HCT116 (cell line): Measurements from ENCODE around the gene LRRC32. TPM values are rescaled to one million over a fixed set of nuclear protein-coding genes. Genes with fewer than 3 reads are reported as not detected.

ENCODE experiments used
- ATAC-seq: fragments of 200-7000 bp; cut with Tn5 transposase; 2 replicates; pipeline ENCODE4 v1.9.1; 2020; ENCODE audit warnings: mild to moderate bottlenecking, moderate library complexity
- BruUV-seq: library from RNA; stranded (reverse); fragments of 400-500 nt; replicated peaks from 2 replicates; lab custom pipeline; 2021; lab: Mats Ljungman, UMichigan
- CTCF ChIA-PET: fragments of 300-600 bp; sonication (Branson Sonifier 250); formaldehyde crosslinking; loops from one replicate; lab custom pipeline; 2021; ENCODE audit warnings: antibody characterized with exemption; lab: Charles Lee
- POLR2A ChIA-PET: fragments of 300-600, 350-600 bp; sonication (Branson Sonifier 250); formaldehyde crosslinking; loops from one replicate; lab custom pipeline; 2021; ENCODE audit warnings: antibody characterized with exemption; lab: Charles Lee
- RAD21 ChIA-PET, 2 experiments: fragments of 300-600 bp; sonication (Branson Sonifier 250); formaldehyde crosslinking; loops; one replicate each; lab custom pipeline; 2023; ENCODE audit warnings: low total read pairs in 2 of 2; ENCODE audit not compliant: uncharacterized antibody in 2 of 2, unreplicated experiment in 2 of 2, low non-redundant PET in 1 of 2; lab: Charles Lee
- DNase-seq: peaks from one replicate; pipeline ENCODE4 v3.0.0-alpha.2; 2010; ENCODE audit warnings: low read depth, low spot score
- H2AFZ ChIP-seq: fragments of 200-600 bp; shearing (Covaris generic), sonication (generic); 2 replicates; pipeline ENCODE4 v1.6.1; 2017; ENCODE audit warnings: low read depth, mixed run types, mixed read lengths, antibody characterized with exemption, low read length; ENCODE audit not compliant: poor library complexity, severe bottlenecking
- H3K27ac ChIP-seq: 2 replicates; pipeline ENCODE4 v1.5.1; 2012; ENCODE audit warnings: low read depth, low read length
- H3K27me3 ChIP-seq: fragments of 200-600 bp; sonication (generic); 2 replicates; pipeline ENCODE4 v1.6.1; 2016; ENCODE audit warnings: mixed run types, low read length, mixed read lengths; ENCODE audit not compliant: insufficient read depth
- H3K36me3 ChIP-seq, 2 experiments: fragments of 200-500 bp in 1 of 2; fragments of 200-600 bp in 1 of 2; sonication (Bioruptor generic) in 1 of 2; sonication (generic) in 1 of 2; 2 replicates each; pipeline versions ENCODE4 v1.5.1 to v1.6.1; 2014 to 2016; ENCODE audit warnings: low read length in 2 of 2, inconsistent platforms in 1 of 2, mixed read lengths in 1 of 2, mixed run types in 1 of 2; ENCODE audit not compliant: insufficient read depth in 2 of 2, control insufficient read depth in 1 of 2
- H3K4me1 ChIP-seq, 2 experiments: fragments of 200-600 bp in 1 of 2; sonication (generic) in 1 of 2; 2 replicates each; pipeline versions ENCODE4 v1.5.1 to v1.6.1; 2012 to 2017; ENCODE audit warnings: low read length in 2 of 2, inconsistent platforms in 1 of 2, mild to moderate bottlenecking in 1 of 2, mixed read lengths in 1 of 2, mixed run types in 1 of 2, moderate library complexity in 1 of 2; ENCODE audit not compliant: insufficient read depth in 2 of 2, control insufficient read depth in 1 of 2
- H3K4me2 ChIP-seq: fragments of 200-600 bp; sonication (generic); 2 replicates; pipeline ENCODE4 v1.6.1; 2017; ENCODE audit warnings: mixed run types, low read length, mixed read lengths
- H3K4me3 ChIP-seq, 2 experiments: fragments of 200-600 bp in 1 of 2; sonication (generic) in 1 of 2; replicated peaks in 1 of 2; 2 replicates each; pipeline ENCODE4 v1.5.1; 2011 to 2016; ENCODE audit warnings: low read length in 2 of 2, control low read depth in 1 of 2, low read depth in 1 of 2, mild to moderate bottlenecking in 1 of 2, mixed read lengths in 1 of 2, mixed run types in 1 of 2
- H3K79me2 ChIP-seq: fragments of 200-600 bp; sonication (generic); 2 replicates; pipeline ENCODE4 v1.6.1; 2017; ENCODE audit warnings: mild to moderate bottlenecking, mixed run types, low read length, moderate library complexity, mixed read lengths; ENCODE audit not compliant: insufficient read depth
- H3K9ac ChIP-seq: fragments of 200-600 bp; sonication (generic); 2 replicates; pipeline ENCODE4 v1.6.1; 2016; ENCODE audit warnings: low read length, mixed read lengths
- H3K9me2 ChIP-seq: fragments of 200-600 bp; sonication (generic), shearing (Covaris generic); 2 replicates; pipeline ENCODE4 v1.6.1; 2017; ENCODE audit warnings: mixed run types, mild to moderate bottlenecking, moderate library complexity; ENCODE audit not compliant: insufficient read depth
- H3K9me3 ChIP-seq, 2 experiments: fragments of 200-500 bp in 1 of 2; fragments of 200-600 bp in 1 of 2; sonication (Bioruptor generic) in 1 of 2; sonication (generic) in 1 of 2; 2 replicates each; pipeline ENCODE4 v1.6.1; 2014 to 2017; ENCODE audit warnings: low read length in 2 of 2, mixed read lengths in 2 of 2, inconsistent platforms in 1 of 2, low read depth in 1 of 2, mild to moderate bottlenecking in 1 of 2, mixed run types in 1 of 2, moderate library complexity in 1 of 2; ENCODE audit not compliant: control insufficient read depth in 1 of 2, insufficient read depth in 1 of 2
- H4K20me1 ChIP-seq: fragments of 200-600 bp; sonication (generic), shearing (Covaris generic); 2 replicates; pipeline ENCODE4 v1.6.1; 2017; ENCODE audit warnings: mixed run types, mild to moderate bottlenecking, moderate library complexity; ENCODE audit not compliant: insufficient read depth
- ATF3 ChIP-seq: IDR thresholded peaks from 2 replicates; pipeline ENCODE4 v1.6.1; 2012
- CBX3 ChIP-seq: IDR thresholded peaks from 2 replicates; pipeline ENCODE4 v1.6.1; 2012; ENCODE audit warnings: low read depth
- CEBPB ChIP-seq: IDR thresholded peaks from 2 replicates; pipeline ENCODE4 v1.6.1; 2012; ENCODE audit warnings: low read depth
- CTCF ChIP-seq, 3 experiments: fragments of 200-600 bp in 1 of 3; sonication (generic) in 1 of 3; IDR thresholded peaks in 2 of 3; conservative IDR thresholded peaks in 1 of 3; 2 replicates each; pipeline ENCODE4 v1.5.1; 2012 to 2017; ENCODE audit warnings: low read depth in 2 of 3, low read length in 2 of 3, antibody characterized with exemption in 1 of 3, borderline replicate concordance in 1 of 3, control low read depth in 1 of 3, mild to moderate bottlenecking in 1 of 3, mixed read lengths in 1 of 3, mixed run types in 1 of 3, moderate library complexity in 1 of 3; ENCODE audit not compliant: insufficient read depth in 1 of 3
- EGR1 ChIP-seq: IDR thresholded peaks from 2 replicates; pipeline ENCODE4 v1.6.1; 2012; ENCODE audit warnings: low read depth
- ELF1 ChIP-seq: IDR thresholded peaks from 2 replicates; pipeline ENCODE4 v1.6.1; 2012; ENCODE audit warnings: low read depth, borderline replicate concordance
- EZH2 ChIP-seq: fragments of 200-600 bp; sonication (generic); IDR thresholded peaks from 2 replicates; pipeline ENCODE4 v1.6.1; 2017; ENCODE audit warnings: antibody characterized with exemption, mixed run types
- EZH2phosphoT487 ChIP-seq: fragments of 200-600 bp; IDR thresholded peaks from 2 replicates; pipeline ENCODE4 v1.6.1; 2018; ENCODE audit warnings: antibody characterized with exemption, borderline replicate concordance
- FOSL1 ChIP-seq: IDR thresholded peaks from 2 replicates; pipeline ENCODE4 v1.6.1; 2012; ENCODE audit warnings: low read depth
- JUND ChIP-seq: IDR thresholded peaks from 2 replicates; pipeline ENCODE4 v1.6.1; 2012
- POLR2A ChIP-seq: IDR thresholded peaks from 2 replicates; pipeline ENCODE4 v1.7.0; 2011; ENCODE audit warnings: borderline replicate concordance; ENCODE audit not compliant: insufficient read depth, insufficient read length; ENCODE audit errors: extremely low read depth
- RAD21 ChIP-seq: IDR thresholded peaks from 2 replicates; pipeline ENCODE4 v1.6.1; 2012; ENCODE audit warnings: low read depth, mild to moderate bottlenecking
- REST ChIP-seq: IDR thresholded peaks from 2 replicates; pipeline ENCODE4 v1.6.1; 2012; ENCODE audit warnings: low read depth
- SIN3A ChIP-seq: IDR thresholded peaks from 2 replicates; pipeline ENCODE4 v1.6.1; 2012; ENCODE audit warnings: low read depth
- SP1 ChIP-seq: IDR thresholded peaks from 2 replicates; pipeline ENCODE4 v1.6.1; 2012; ENCODE audit warnings: low read depth
- TCF7L2 ChIP-seq: IDR thresholded peaks from 2 replicates; pipeline ENCODE4 v1.7.0; 2011; ENCODE audit warnings: borderline replicate concordance, inconsistent platforms; ENCODE audit not compliant: insufficient read depth, insufficient read length; ENCODE audit errors: extremely low read depth
- YY1 ChIP-seq: IDR thresholded peaks from 2 replicates; pipeline ENCODE4 v1.6.1; 2011; ENCODE audit warnings: low read length, low read depth, moderate library complexity, mild to moderate bottlenecking; ENCODE audit not compliant: insufficient replicate concordance; ENCODE audit errors: extremely low read depth
- ZBTB33 ChIP-seq: IDR thresholded peaks from 2 replicates; pipeline ENCODE4 v1.6.1; 2011; ENCODE audit warnings: mild to moderate bottlenecking, low read length, moderate library complexity; ENCODE audit not compliant: insufficient replicate concordance; ENCODE audit errors: extremely low read depth
- intact Hi-C: fragments of 100-400 bp; cut with micrococcal nuclease; formaldehyde crosslinking; loops from 2 replicates; pipeline ENCODE4 v1.10.0; 2022
- total RNA-seq: library from RNA; stranded (reverse); gene quantifications from one replicate; pipeline ENCODE4 v1.2.1, GENCODE V29; 2021; ENCODE audit not compliant: unreplicated experiment
- TF ChIP-seq, protein P1 (sequence below): IDR thresholded peaks from 2 replicates; pipeline ENCODE4 v1.6.1; 2012

LRRC32 gene
- total RNA-seq, 1 experiment from 2014 or later = 0.54 TPM

DNA sequence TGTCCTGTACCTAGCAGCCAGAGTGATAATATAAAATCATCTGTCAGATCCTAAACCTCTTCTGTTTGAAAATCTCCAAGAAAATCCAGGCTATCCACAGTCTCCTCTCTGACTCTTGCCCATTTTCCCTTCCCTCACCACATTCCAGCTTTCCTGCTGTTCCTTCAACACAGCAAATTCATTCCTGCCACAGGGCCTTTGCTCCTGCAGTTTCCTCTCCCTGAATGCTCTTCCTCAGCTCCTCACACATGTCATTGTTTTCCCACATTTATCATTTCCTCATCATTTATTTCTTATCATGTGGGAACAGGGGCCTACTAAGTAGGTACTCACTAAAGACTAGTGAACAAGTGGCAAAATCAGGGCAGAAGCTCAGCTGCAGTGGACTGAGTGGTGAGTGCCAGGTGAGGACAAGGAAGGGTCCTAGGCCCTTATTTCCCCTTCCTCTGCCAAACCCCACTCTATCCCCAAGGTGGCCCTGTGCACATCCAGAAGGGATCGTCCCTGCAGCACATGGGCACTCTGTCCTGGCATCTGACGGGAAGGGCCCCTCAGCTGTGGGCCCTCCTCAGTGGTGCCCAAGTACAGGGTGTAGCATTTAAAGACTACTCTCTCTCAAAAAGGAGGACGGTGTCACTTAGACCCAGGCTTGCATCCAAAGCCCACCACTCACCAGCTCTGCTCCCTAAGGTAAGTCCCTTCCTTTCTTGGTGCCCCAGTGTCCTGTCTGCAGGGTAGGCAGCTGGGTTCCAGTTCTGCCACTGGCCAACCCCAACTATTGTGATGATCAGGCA lies 2.0 kb downstream of the LRRC32 start:
- CTCF ChIA-PET = no interaction called here
- ATAC-seq = no peak

More for the DNA sequence above, 2.0 kb downstream of the LRRC32 start:
- no TSS peak for BruUV-seq
- RAD21 ChIA-PET = no interaction called here
- Histone ChIP-seq H3K4me3 (no peak overlapping the region), H3K4me1 (peaks cover 0 to 11% of the 10 kb centered on the region in 2 experiments; a peak in 2 of 4 replicates), H3K27ac (no peak overlapping the region), H3K27me3 (peaks cover 6% of the 10 kb centered on the region; the same call in 1 of the 2 replicates), H3K9me3 (no peaks in the 10 kb centered on the region), H4K20me1 (no peaks in the 10 kb centered on the region), H3K9ac (no peak overlapping the region), H3K4me2 (no peak overlapping the region), H3K9me2 (no peaks in the 10 kb centered on the region), H2AFZ (no peak overlapping the region), H3K79me2 (no peaks in the 10 kb centered on the region), H3K36me3 (no peaks in the 10 kb centered on the region)
- no peak for DNase-seq
- POLR2A ChIA-PET = no interaction called here
- intact Hi-C loops = no loop called here
- no peak for TF ChIP-seq SIN3A
- TF ChIP-seq, protein P1, sequence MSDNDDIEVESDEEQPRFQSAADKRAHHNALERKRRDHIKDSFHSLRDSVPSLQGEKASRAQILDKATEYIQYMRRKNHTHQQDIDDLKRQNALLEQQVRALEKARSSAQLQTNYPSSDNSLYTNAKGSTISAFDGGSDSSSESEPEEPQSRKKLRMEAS = no peak
- no peak for TF ChIP-seq RAD21
- no peak for TF ChIP-seq JUND
- TF ChIP-seq ELF1 = no peak
- TF ChIP-seq TCF7L2 = no peak
- TF ChIP-seq POLR2A = no peak
- no peak for TF ChIP-seq YY1
- TF ChIP-seq FOSL1 = no peak
- no peak for TF ChIP-seq EZH2
- TF ChIP-seq EGR1 = no peak
- TF ChIP-seq ATF3 = no peak
- TF ChIP-seq ZBTB33 = no peak
- TF ChIP-seq CTCF (IDR thresholded peaks at IDR 0.05 in 2 of 3, conservative IDR thresholded peaks at IDR 0.05 in 1 of 3; ENCODE audit: borderline replicate concordance in 1 of 3, insufficient read depth in 1 of 3, low read depth in 2 of 3, low read length in 2 of 3) = no peak
- no peak for TF ChIP-seq CEBPB
- TF ChIP-seq EZH2phosphoT487 = no peak
- no peak for TF ChIP-seq REST
- no peak for TF ChIP-seq SP1
- TF ChIP-seq CBX3 = no peak
